ENCODE measurements around the gene HEMGN.
A peak's percentile ranks its signal among the peaks of the same experiment; 100 is the strongest.

Gene HEMGN

GRCh38 chr9:97921959-97922724 is 15.8 kb downstream of the HEMGN start, which contains the start of gene TRMO:
TRMO (minus strand) TSS chr9:97922500; CDS start chr9:97922493, 7 bp downstream.
- peak; percentile 67 for TF ChIP-seq CTCF (IDR thresholded peaks at IDR 0.05; ENCODE audit: borderline replicate concordance, control extremely low read depth, extremely low read depth, insufficient read depth, missing control alignments)
- DNase-seq (ENCODE audit: low spot score): peak; percentile 94
- in situ Hi-C loops (cut with MboI; ENCODE audit: low sequenced_read_pairs, unreplicated experiment): no loop called here

- no peak for DNase-seq (ENCODE audit: low spot score)
- in situ Hi-C loops (cut with MboI; ENCODE audit: low sequenced_read_pairs, unreplicated experiment): no loop called here
- TF ChIP-seq CTCF (IDR thresholded peaks at IDR 0.05; ENCODE audit: borderline replicate concordance, control extremely low read depth, extremely low read depth, insufficient read depth, missing control alignments): no peak
Observed at GRCh38 chr9:97919217-97919813, 18.7 kb downstream of the HEMGN start.

GRCh38 chr9:97918611-97919010 is 19.4 kb downstream of the HEMGN start:
- no peak for DNase-seq (ENCODE audit: low spot score)
- TF ChIP-seq CTCF (IDR thresholded peaks at IDR 0.05; ENCODE audit: borderline replicate concordance, control extremely low read depth, extremely low read depth, insufficient read depth, missing control alignments): no peak
- in situ Hi-C loops (cut with MboI; ENCODE audit: low sequenced_read_pairs, unreplicated experiment): no loop called here

GRCh38 chr9:97911970-97912369 is 26.0 kb downstream of the HEMGN start:
- in situ Hi-C loops (cut with MboI; ENCODE audit: low sequenced_read_pairs, unreplicated experiment): no loop called here
- no peak for DNase-seq (ENCODE audit: low spot score)
- no peak for TF ChIP-seq CTCF (IDR thresholded peaks at IDR 0.05; ENCODE audit: borderline replicate concordance, control extremely low read depth, extremely low read depth, insufficient read depth, missing control alignments)

- in situ Hi-C loops (cut with MboI; ENCODE audit: low sequenced_read_pairs, unreplicated experiment): no loop called here
- no peak for TF ChIP-seq CTCF (IDR thresholded peaks at IDR 0.05; ENCODE audit: borderline replicate concordance, control extremely low read depth, extremely low read depth, insufficient read depth, missing control alignments)
- no peak for DNase-seq (ENCODE audit: low spot score)
Observed at GRCh38 chr9:97911528-97911927, 26.4 kb downstream of the HEMGN start.

GRCh38 chr9:97910357-97910756 is 27.6 kb downstream of the HEMGN start:
- in situ Hi-C loops (cut with MboI; ENCODE audit: low sequenced_read_pairs, unreplicated experiment): no loop called here

More at GRCh38 chr9:97910357-97910756, 27.6 kb downstream of the HEMGN start:
- DNase-seq (ENCODE audit: low spot score): no peak
- no peak for TF ChIP-seq CTCF (IDR thresholded peaks at IDR 0.05; ENCODE audit: borderline replicate concordance, control extremely low read depth, extremely low read depth, insufficient read depth, missing control alignments)
